Measurements from ENCODE around the gene NEK6.

Gene NEK6

GRCh38 chr9:124399323-124399967 lies 141.7 kb downstream of the NEK6 start:
- DNase-seq (ENCODE audit: low spot score), result no peak

GRCh38 chr9:124399968-124400940 lies 142.5 kb downstream of the NEK6 start:
- DNase-seq (ENCODE audit: low spot score), result no peak

Data from activated CD4-positive, alpha-beta T cell treated with anti-CD3 and anti-CD28 coated beads, Interleukin-2, Interleukin-4, amounts not matched to agents 100 ng/mL and 50 ng/mL, durations not matched to agents 16 hours and 8 hours (primary cell).